ENCODE measurements around the gene SOX10. TPM values are rescaled to one million over a fixed set of nuclear protein-coding genes. Genes with fewer than 3 reads are reported as not detected.
A peak's percentile ranks its signal among the peaks of the same experiment; 100 is the strongest.

SOX10 gene
- total and polyA plus RNA-seq, 2 of the 13 experiments (the other 11 are each of a cell fraction or from before 2014, with no cell fraction given), result not detected

GRCh38 chr22:37933711-37934376 is 50.5 kb downstream of the SOX10 start (continued):
- TF ChIP-seq ARID4A (CRISPR knock-in tag; IDR thresholded peaks at IDR 0.05; ENCODE audit: borderline replicate concordance) (peak; percentile 79), ZNF225 (CRISPR knock-in tag; IDR thresholded peaks at IDR 0.05) (no peak), ZNF678 (CRISPR knock-in tag; IDR thresholded peaks at IDR 0.05) (no peak), CTCF (CRISPR knock-in tag; IDR thresholded peaks at IDR 0.05) (peak; percentile 99), ZNF451 (CRISPR knock-in tag; IDR thresholded peaks at IDR 0.05) (peak; percentile 63; the same call in 1 of the 2 replicates), ZNF704 (CRISPR knock-in tag; IDR thresholded peaks at IDR 0.05; ENCODE audit: borderline replicate concordance) (no peak), ISX (CRISPR knock-in tag; conservative IDR thresholded peaks at IDR 0.05) (no peak), ATF2 (CRISPR knock-in tag; IDR thresholded peaks at IDR 0.05) (peak; percentile 30; the same call in 1 of the 2 replicates), ZBTB37 (CRISPR knock-in tag; IDR thresholded peaks at IDR 0.05) (no peak), RARG (CRISPR knock-in tag; IDR thresholded peaks at IDR 0.05; ENCODE audit: low read depth) (no peak), ZNF513 (CRISPR knock-in tag; conservative IDR thresholded peaks at IDR 0.05) (no peak), POGK (CRISPR knock-in tag; conservative IDR thresholded peaks at IDR 0.05) (peak; percentile 71; the same call in 1 of the 2 replicates), FIP1L1 (IDR thresholded peaks at IDR 0.05; ENCODE audit: borderline replicate concordance, insufficient read depth, low read depth, low read length) (no peak)

Data from HepG2 (cell line).